ENCODE results near the gene HAP1. TPM values are rescaled to one million over a fixed set of nuclear protein-coding genes. Genes with fewer than 3 reads are reported as not detected.

HAP1 gene
- total RNA-seq, 1 experiment from 2014 or later = 3.2 TPM

- no peaks in the 10 kb centered on the region for H3K27me3 Mint-ChIP-seq (ENCODE audit: insufficient read depth, unreplicated experiment)
- H3K4me3 Mint-ChIP-seq (ENCODE audit: unreplicated experiment) = no peak overlapping the region
- ChIA-PET POLR2A (interaction anchor here (0.6 to 3.8 kb wide), 2 partner anchors 10 to 17 kb away, joined by 4 to 38 read pairs; partner anchors contain the start of gene EIF1), CTCF (interaction anchor here (0.6 to 3.1 kb wide), 4 partner anchors 10 to 134 kb away, joined by 5 to 26 read pairs (median 6); partner anchors contain the start of gene EIF1)
- peaks cover 23% of the 10 kb centered on the region for H3K4me1 ChIP-seq
- no TSS peak for BruUV-seq (replicated peaks)
- TF ChIP-seq CTCF (IDR thresholded peaks at IDR 0.05; ENCODE audit: insufficient read depth in 1 of 2, low read depth in 1 of 2, low read length in 1 of 2, severe bottlenecking in 1 of 2, unreplicated experiment in 1 of 2) = peak in 1 of 2 experiments; percentile 18
- no peak overlapping the region for H3K4me3 ChIP-seq (ENCODE audit: low read depth, low read length)
- H3K9me3 ChIP-seq = peaks cover 7% of the 10 kb centered on the region; the same call in 1 of the 2 replicates
- peaks cover 5% of the 10 kb centered on the region for H3K36me3 Mint-ChIP-seq (ENCODE audit: insufficient read depth, unreplicated experiment)
- H3K9me3 Mint-ChIP-seq (ENCODE audit: unreplicated experiment) = peaks cover 9% of the 10 kb centered on the region
- no peaks in the 10 kb centered on the region for H3K27me3 ChIP-seq (replicated peaks; ENCODE audit: control insufficient read depth, insufficient read depth, low read length)
- no peak for DNase-seq
- intact Hi-C loops (cut with micrococcal nuclease; ENCODE audit: unreplicated experiment) = no loop called here
- peaks cover 26% of the 10 kb centered on the region for H3K4me1 Mint-ChIP-seq (ENCODE audit: low read depth, unreplicated experiment)
- H3K27ac Mint-ChIP-seq (ENCODE audit: unreplicated experiment) = no peak overlapping the region
- no peaks in the 10 kb centered on the region for H3K36me3 ChIP-seq (ENCODE audit: control insufficient read depth, insufficient read depth, low read length)
Observed at GRCh38 chr17:41678907-41679739, 55.3 kb downstream of the HAP1 start.

- Histone ChIP-seq H3K36me3 (ENCODE audit: control insufficient read depth, insufficient read depth, low read length) (no peaks in the 10 kb centered on the region), H3K27me3 (replicated peaks; ENCODE audit: control insufficient read depth, insufficient read depth, low read length) (no peaks in the 10 kb centered on the region), H3K4me3 (ENCODE audit: low read depth, low read length) (no peak overlapping the region), H3K4me1 (peaks cover 23% of the 10 kb centered on the region), H3K9me3 (peaks cover 7% of the 10 kb centered on the region; the same call in 1 of the 2 replicates)
- no peak for DNase-seq
- intact Hi-C loops (cut with micrococcal nuclease; ENCODE audit: unreplicated experiment) = no loop called here
- BruUV-seq (replicated peaks) = no TSS peak
- POLR2A ChIA-PET = interaction anchor here (3.8 kb wide), 1 partner anchor 10 kb away, joined by 38 read pairs; the partner anchor contains the start of gene EIF1
- H3K4me3 Mint-ChIP-seq (ENCODE audit: unreplicated experiment) = no peak overlapping the region
- peaks cover 9% of the 10 kb centered on the region for H3K9me3 Mint-ChIP-seq (ENCODE audit: unreplicated experiment)
- TF ChIP-seq CTCF (IDR thresholded peaks at IDR 0.05; ENCODE audit: insufficient read depth in 1 of 2, low read depth in 1 of 2, low read length in 1 of 2, severe bottlenecking in 1 of 2, unreplicated experiment in 1 of 2) = no peak
- no peak overlapping the region for H3K27ac Mint-ChIP-seq (ENCODE audit: unreplicated experiment)
- CTCF ChIA-PET = interaction anchor here (0.6 to 3.1 kb wide), 4 partner anchors 10 to 133 kb away, joined by 5 to 26 read pairs (median 6); partner anchors contain the start of gene EIF1
- peaks cover 26% of the 10 kb centered on the region for H3K4me1 Mint-ChIP-seq (ENCODE audit: low read depth, unreplicated experiment)
- H3K36me3 Mint-ChIP-seq (ENCODE audit: insufficient read depth, unreplicated experiment) = peaks cover 5% of the 10 kb centered on the region
- H3K27me3 Mint-ChIP-seq (ENCODE audit: insufficient read depth, unreplicated experiment) = no peaks in the 10 kb centered on the region
Observed at GRCh38 chr17:41678411-41678906, 56.0 kb downstream of the HAP1 start.

- H3K27me3 ChIP-seq (replicated peaks; ENCODE audit: control insufficient read depth, insufficient read depth, low read length) = no peaks in the 10 kb centered on the region
- intact Hi-C loops (cut with micrococcal nuclease; ENCODE audit: unreplicated experiment) = loop anchor here (1.0 kb wide), 1 partner anchor 12 kb away; the partner anchor contains the start of gene EIF1
- no peak for DNase-seq
- H3K36me3 ChIP-seq (ENCODE audit: control insufficient read depth, insufficient read depth, low read length) = no peaks in the 10 kb centered on the region
- H3K36me3 Mint-ChIP-seq (ENCODE audit: insufficient read depth, unreplicated experiment) = peaks cover 5% of the 10 kb centered on the region
- H3K4me1 Mint-ChIP-seq (ENCODE audit: low read depth, unreplicated experiment) = peaks cover 26% of the 10 kb centered on the region
- H3K27me3 Mint-ChIP-seq (ENCODE audit: insufficient read depth, unreplicated experiment) = no peaks in the 10 kb centered on the region
- POLR2A ChIA-PET = interaction anchor here (1.9 kb wide), 1 partner anchor 13 kb away, joined by 14 read pairs; the partner anchor contains the start of gene EIF1
- H3K9me3 ChIP-seq = peaks cover 7% of the 10 kb centered on the region; the same call in 1 of the 2 replicates
- peak overlapping the region; percentile 93 for H3K27ac Mint-ChIP-seq (ENCODE audit: unreplicated experiment)
- H3K4me3 Mint-ChIP-seq (ENCODE audit: unreplicated experiment) = peak overlapping the region; percentile 35
- TF ChIP-seq CTCF (IDR thresholded peaks at IDR 0.05; ENCODE audit: insufficient read depth in 1 of 2, low read depth in 1 of 2, low read length in 1 of 2, severe bottlenecking in 1 of 2, unreplicated experiment in 1 of 2) = no peak
- no peak overlapping the region for H3K4me3 ChIP-seq (ENCODE audit: low read depth, low read length)
- CTCF ChIA-PET = interaction anchor here (0.9 to 2.1 kb wide), 2 partner anchors 10 to 13 kb away, joined by 4 to 11 read pairs; partner anchors contain the start of gene EIF1
- no TSS peak for BruUV-seq (replicated peaks)
- peaks cover 9% of the 10 kb centered on the region for H3K9me3 Mint-ChIP-seq (ENCODE audit: unreplicated experiment)
- peaks cover 23% of the 10 kb centered on the region for H3K4me1 ChIP-seq
Observed at GRCh38 chr17:41676058-41676419, 58.4 kb downstream of the HAP1 start.

Measured in Caco-2 (cell line).